NCI-H2107 treated with DMSO at 0.1 percent for 48 hours (cell line): Measurements from ENCODE around the gene PATJ.
A peak's percentile ranks its signal among the peaks of the same experiment; 100 is the strongest.
"Not testable (repeated sequence)": the region's sequence is repeated elsewhere in the genome, so short reads cannot be mapped to it uniquely, and the experiment has no call there.

Experiments used
- DNase-seq: peaks from one replicate; lab custom pipeline; 2025; ENCODE audit not compliant: unreplicated experiment; lab: John Stamatoyannopoulos, UW

Gene PATJ

GRCh38 chr1:61936839-61937238 lies 194.6 kb downstream of the PATJ start:
- no peak for DNase-seq

GRCh38 chr1:61941794-61942193 lies 199.5 kb downstream of the PATJ start:
- no peak for DNase-seq

- DNase-seq = no peak
These were observed 200.6 kb downstream of the PATJ start for GRCh38 chr1:61942856-61943255.

GRCh38 chr1:61948685-61949084 lies 206.4 kb downstream of the PATJ start:
- DNase-seq = not testable (repeated sequence)

GRCh38 chr1:61950418-61950817 lies 208.1 kb downstream of the PATJ start:
- no peak for DNase-seq

DNA sequence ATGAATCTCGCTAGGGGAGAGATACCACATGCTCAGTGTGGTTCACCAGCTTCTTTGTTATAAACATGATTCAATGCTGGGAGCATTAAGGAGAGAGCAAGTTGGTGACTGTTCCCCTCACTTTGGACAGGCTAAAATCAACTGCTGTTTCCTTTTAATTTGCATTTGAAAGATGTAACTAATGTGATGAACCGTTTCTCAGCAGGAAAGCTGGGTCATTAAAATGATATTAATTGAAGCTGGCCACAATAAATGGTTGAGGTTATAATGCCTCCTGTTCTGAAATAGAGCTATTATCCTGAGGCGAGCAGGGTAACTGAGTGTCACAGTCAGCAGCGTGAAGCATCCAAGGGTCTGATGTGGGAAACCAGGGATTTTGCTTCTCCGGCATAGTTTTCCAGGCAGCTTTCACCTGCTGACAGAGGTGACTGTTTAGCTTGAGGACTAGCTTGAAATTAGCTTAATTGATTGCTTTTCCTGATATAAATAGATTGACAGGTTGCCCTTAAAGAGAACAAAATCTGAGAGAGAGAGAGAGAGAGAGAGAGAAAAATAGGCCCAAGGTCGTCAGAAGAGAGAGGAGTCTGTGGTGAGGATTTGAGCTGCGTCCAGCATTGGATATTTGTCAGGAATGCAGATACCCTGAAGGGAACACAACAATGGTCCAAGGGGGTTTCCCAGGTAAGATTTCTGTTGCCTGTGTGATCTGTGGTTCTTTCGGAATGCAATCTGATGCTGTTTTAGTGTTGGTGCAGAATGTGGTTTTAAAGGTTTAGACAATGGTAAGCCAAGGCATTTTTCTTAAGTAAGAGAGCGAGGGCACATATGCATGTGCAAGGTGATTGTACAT lies 209.7 kb downstream of the PATJ start:
- peak; percentile 63 for DNase-seq

- no peak for DNase-seq
These were observed 210.4 kb downstream of the PATJ start for GRCh38 chr1:61952675-61953074.

DNA sequence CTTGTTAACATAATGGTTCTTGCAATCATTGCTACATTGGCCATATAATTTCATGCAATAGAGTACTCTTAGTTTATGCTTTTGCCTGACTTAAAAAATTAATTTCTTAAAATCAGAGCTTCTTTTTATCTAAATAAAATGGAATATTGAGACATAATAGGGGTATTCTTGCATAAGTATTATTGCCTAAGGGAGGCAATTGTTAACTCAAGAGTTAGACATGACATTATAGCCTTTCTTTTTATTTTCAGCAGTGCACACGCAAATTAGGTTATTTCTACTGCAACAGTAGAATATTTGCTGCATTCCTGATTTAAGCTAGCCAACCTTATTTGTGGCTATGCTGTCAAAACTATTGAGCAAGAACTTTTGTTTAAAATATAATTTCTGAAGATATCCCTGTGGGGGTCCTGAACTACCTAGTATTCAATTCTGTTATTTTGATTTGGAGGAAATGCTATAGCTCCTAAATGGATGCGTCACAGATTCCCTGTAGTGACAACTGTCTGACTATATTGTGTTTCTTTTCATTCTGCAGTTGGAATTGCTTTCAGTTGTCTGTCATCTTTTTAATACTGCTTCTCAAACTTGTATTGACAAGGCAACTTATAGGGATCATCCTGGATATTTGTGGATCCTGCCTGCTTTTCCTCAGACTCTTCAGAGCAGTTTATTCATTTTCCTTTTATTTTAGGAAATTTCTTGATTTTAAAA lies 211.0 kb downstream of the PATJ start:
- no peak for DNase-seq

DNA sequence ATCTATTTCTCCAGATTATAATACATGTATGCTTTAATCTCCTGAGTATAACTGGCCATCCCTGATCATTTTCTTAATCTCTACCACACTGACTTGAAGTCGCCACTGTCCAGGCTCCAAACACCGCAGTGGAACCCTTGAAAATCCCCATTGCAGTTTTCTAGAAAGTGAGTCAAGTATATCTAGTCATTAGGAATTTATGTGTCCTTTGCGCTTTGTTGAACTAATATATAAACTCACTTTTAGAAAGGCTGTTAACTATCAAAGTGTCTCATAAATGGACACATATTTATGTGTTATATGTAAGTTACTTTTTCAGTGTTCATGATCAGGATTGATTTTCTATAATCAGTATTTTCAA lies 211.5 kb downstream of the PATJ start:
- DNase-seq = no peak

GRCh38 chr1:61955261-61955660 lies 213.0 kb downstream of the PATJ start:
- no peak for DNase-seq

- DNase-seq = no peak
These were observed 213.9 kb downstream of the PATJ start for GRCh38 chr1:61956016-61956645.

- no peak for DNase-seq
These were observed 214.5 kb downstream of the PATJ start for GRCh38 chr1:61956784-61957183.

GRCh38 chr1:61961009-61961408 lies 218.7 kb downstream of the PATJ start:
- no peak for DNase-seq

DNA sequence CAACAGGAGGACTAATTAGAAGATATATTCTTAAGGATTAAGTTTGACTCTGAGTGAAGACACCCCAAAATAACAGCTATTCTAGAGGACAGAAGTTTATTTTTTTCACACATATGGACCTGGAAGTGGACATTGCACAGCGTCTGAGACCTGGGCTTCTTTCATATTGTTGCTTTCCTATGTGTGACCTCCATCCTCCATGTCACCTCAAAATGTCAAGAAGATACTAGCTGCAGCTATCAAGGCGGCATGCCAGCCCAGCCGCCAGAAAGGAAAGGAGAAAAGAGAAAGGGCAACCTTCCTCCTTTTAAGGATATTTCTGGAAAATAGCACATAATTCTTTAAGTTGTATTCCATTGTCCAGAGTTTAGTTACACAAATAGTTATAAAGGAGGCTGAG lies 220.4 kb downstream of the PATJ start:
- DNase-seq = no peak

- not testable (repeated sequence) for DNase-seq
These were observed 224.4 kb downstream of the PATJ start for GRCh38 chr1:61966450-61967225.

DNA sequence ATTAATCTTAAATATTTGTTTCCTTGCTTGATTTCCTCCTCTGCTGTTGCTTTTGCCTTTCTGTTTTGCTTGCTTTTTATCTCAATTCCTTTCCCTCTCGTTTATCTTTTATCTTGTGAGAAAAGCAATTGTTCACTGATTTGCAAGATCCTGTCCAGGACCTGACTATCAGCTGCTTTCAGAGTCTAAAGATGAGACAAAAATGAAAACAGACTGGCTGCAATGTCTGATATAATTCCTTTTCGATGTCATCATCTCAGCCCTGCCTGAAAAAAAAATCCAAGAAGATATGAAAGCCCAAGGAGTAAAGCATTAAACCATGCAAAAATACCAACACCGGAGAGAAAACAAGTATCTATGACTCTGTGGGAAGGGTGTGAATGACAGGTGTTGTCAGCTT lies 225.5 kb downstream of the PATJ start:
- no peak for DNase-seq

GRCh38 chr1:61968869-61969268 lies 226.6 kb downstream of the PATJ start:
- DNase-seq = no peak

GRCh38 chr1:61973100-61973837 lies 231.0 kb downstream of the PATJ start:
- no peak for DNase-seq

DNA sequence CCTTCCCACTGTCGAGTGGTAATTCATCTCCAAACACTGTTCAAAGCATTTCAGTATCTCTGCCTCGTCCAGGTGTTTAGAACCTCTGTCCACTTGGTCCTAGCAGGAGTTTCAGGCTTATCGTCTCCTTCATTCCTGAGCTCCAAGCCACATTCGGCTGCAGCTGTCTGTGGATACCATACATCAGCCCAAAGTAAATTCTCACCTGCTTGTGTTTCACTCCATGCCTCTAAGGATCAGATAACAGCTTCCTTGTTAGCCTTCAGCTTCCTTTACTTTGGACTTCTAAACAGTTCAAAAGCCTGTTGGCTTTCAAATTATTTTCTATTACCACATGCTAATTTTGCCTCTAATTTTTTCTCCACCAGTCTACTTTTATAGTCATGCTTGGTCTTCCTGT lies 233.4 kb downstream of the PATJ start:
- DNase-seq = peak; percentile 60

DNA sequence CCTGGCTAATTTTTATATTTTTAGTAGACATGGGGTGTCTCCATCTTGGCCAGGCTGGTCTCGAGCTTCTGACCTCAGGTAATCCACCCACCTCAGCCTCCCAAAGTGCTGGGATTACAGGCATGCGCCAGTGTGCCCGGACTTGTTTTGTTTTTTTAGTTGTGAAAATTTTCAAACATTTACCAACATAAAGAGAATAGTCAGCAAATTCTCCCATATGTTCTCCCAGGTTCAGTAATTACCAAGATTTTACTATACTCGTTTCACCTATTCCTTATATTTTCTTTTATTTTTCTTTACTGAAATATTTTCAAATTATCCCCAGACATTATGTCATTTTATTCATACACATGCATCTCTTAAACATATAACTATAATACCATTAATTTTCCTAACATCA lies 234.3 kb downstream of the PATJ start:
- DNase-seq = no peak

DNA sequence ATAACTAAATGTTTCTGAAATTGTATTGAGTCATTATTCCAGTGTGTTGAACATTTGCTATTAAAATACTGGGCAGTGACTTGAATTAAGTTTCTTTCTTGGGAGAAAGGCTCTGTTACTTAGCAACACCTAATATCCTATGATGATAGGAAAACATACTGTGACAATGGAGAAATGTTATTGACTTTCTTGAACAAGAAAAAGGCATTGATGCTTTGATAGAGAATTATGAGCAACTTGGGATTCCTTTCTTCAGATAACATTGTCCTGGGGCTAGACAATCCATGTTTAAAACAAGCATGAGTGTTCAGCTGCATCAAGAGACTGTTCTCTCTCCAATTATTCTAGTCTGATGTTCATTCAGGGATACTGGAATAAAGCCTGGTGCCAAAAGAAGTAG lies 236.5 kb downstream of the PATJ start:
- no peak for DNase-seq
